ENCODE measurements around the gene GORASP2. TPM values are rescaled to one million over a fixed set of nuclear protein-coding genes. Genes with fewer than 3 reads are reported as not detected.
A peak's percentile ranks its signal among the peaks of the same experiment; 100 is the strongest.

Gene GORASP2
- total and polyA plus RNA-seq, 2 of the 4 experiments (the other 2 are of a cell fraction), result 53.1 to 156 TPM

DNA sequence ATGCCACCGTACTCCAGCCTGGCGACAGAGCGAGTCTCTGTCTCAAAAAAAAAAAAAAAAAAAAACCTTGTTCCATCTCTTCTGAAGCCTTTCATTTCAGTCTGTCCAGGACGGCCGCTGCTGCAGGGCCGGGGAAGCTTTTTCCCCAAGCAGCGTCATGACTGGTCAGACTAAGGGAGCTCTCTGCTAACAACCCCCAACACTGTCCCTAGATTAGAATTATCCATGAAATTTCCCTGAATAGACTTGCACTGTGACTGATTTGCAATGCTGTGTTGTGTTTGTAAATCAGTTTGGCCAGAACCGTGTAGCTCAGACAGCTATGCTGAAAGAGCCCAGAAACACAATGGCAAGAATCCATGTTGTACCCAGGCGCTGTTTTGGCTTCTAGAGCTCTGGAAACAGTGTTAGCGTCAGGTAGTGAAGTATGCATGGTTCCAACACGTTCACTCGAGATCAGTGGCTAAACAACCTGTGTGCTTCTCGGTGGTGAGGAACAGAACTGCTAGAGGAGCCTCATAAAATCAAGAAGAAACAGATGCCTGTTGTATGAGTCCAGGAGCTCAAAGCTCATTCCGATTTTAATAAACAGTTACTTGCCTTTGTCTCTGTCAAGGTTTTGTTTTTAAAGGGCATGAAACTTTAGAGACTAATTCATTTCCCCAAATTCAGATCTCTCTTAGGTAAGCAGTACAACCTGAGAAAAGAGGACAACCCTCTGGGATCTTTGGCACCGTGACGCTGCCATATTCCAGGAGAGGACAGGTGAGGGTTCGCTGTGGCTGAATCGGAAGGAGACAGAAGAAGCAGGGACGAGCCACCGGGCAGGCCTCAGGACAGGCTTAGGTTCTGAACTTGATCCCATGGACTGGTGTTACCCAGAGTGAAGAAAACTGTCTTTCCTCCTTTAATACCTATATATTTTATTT, 43.5 kb downstream of the GORASP2 start:
- no peak overlapping the region for H3K56ac ChIP-seq (ENCODE audit: extremely low read depth, insufficient read depth, low read length)
- no peak overlapping the region for H2BK5ac ChIP-seq (ENCODE audit: low read depth, low read length, poor library complexity, severe bottlenecking)
- no peak overlapping the region for H3K9ac ChIP-seq (ENCODE audit: low read depth, low read length)
- no peak overlapping the region for H3K18ac ChIP-seq (ENCODE audit: low read depth, low read length)
- dilution Hi-C loops (cut with HindIII; ENCODE audit: low sequenced_read_pairs, unreplicated experiment), result no loop called here
- no peak overlapping the region for H3K4me2 ChIP-seq (ENCODE audit: low read depth, low read length)
- no peak overlapping the region for H3K4me3 ChIP-seq (ENCODE audit: insufficient read depth, low read depth, low read length)
- CTCF ChIA-PET, result interaction anchor here (1.6 kb wide), 2 partner anchors 44 to 444 kb away, joined by 3 to 11 read pairs; partner anchors contain the start of gene GORASP2
- no peaks in the 10 kb centered on the region for H3K9me3 ChIP-seq (ENCODE audit: control insufficient read depth, insufficient read depth, low read length)
- intact Hi-C loops (cut with micrococcal nuclease), result loop anchor here (1.0 to 10.0 kb wide), 7 partner anchors 187 to 1492 kb away; partner anchors contain the start of genes CYBRD1 and DCAF17
- no peak overlapping the region for H3K27ac ChIP-seq (ENCODE audit: insufficient read depth, low read length)
- no peaks in the 10 kb centered on the region for H4K20me1 ChIP-seq (ENCODE audit: insufficient read depth, low read length)
- peak overlapping the region; percentile 61 for H2AK9ac ChIP-seq (replicated peaks; ENCODE audit: low read depth, low read length, poor library complexity)
- no peak overlapping the region for H2BK15ac ChIP-seq (ENCODE audit: low read depth, low read length)
- no peak overlapping the region for H2BK20ac ChIP-seq (ENCODE audit: low read depth, low read length)
- no peak overlapping the region for H3K4ac ChIP-seq (ENCODE audit: low read depth, low read length)
- H4K5ac ChIP-seq (ENCODE audit: low read depth, low read length), result no peak overlapping the region
- H3K9me1 ChIP-seq (ENCODE audit: insufficient read depth, low read length), result no peaks in the 10 kb centered on the region
- H3K4me1 ChIP-seq (ENCODE audit: control insufficient read depth, insufficient read depth, low read length), result peaks cover 4% of the 10 kb centered on the region
- no peak overlapping the region for H3K23ac ChIP-seq (ENCODE audit: low read depth, low read length)
- DNase-seq, result no peak
- POLR2A ChIA-PET (ENCODE audit: unreplicated experiment), result interaction anchor here (0.6 kb wide), 1 partner anchor 238 kb away, joined by 6 read pairs; no protein-coding TSS in a partner anchor
- no peaks in the 10 kb centered on the region; a peak in 2 of 4 replicates for H3K79me1 ChIP-seq (ENCODE audit: low read depth in 1 of 2, low read length in 2 of 2)
- no peaks in the 10 kb centered on the region; the same call in 1 of the 2 replicates for H3K27me3 ChIP-seq (ENCODE audit: control insufficient read depth, insufficient read depth, low read length)
- 67% methylated on average over 6 of the region's 20 CpGs; no CpG with 5 or more reads in 1 of the 2 experiments for WGBS, 2 experiments (ENCODE audit: extremely low coverage in 2 of 2, insufficient read length in 1 of 2)
- peak overlapping the region; percentile 74 for H2AFZ ChIP-seq (replicated peaks; ENCODE audit: low read length, poor library complexity)
- H2BK120ac ChIP-seq (ENCODE audit: low read depth, low read length), result no peak overlapping the region
- no TSS peak for BruUV-seq (replicated peaks)
- peak overlapping the region; percentile 30; the same call in 1 of the 2 replicates for H2AK5ac ChIP-seq (ENCODE audit: low read depth, low read length)
- no peak overlapping the region for H4K8ac ChIP-seq (ENCODE audit: low read depth in 2 of 2, low read length in 2 of 2)
- no peak for ATAC-seq (ENCODE audit: low read depth)
- no peak overlapping the region for H3K14ac ChIP-seq (replicated peaks; ENCODE audit: low read depth, low read length)
- no peak overlapping the region for H4K91ac ChIP-seq (ENCODE audit: insufficient read depth, low read depth, low read length)
- in situ Hi-C loops (cut with MboI; ENCODE audit: low sequenced_read_pairs), result loop anchor here (5.0 to 10.0 kb wide), 2 partner anchors 182 to 445 kb away; no protein-coding TSS in a partner anchor
- peaks cover 7% of the 10 kb centered on the region for H3K36me3 ChIP-seq (ENCODE audit: control insufficient read depth, insufficient read depth, low read length)
- TF ChIP-seq MXI1 (IDR thresholded peaks at IDR 0.05; ENCODE audit: borderline replicate concordance, low read depth, low read length), result no peak
- TF ChIP-seq, protein P1, sequence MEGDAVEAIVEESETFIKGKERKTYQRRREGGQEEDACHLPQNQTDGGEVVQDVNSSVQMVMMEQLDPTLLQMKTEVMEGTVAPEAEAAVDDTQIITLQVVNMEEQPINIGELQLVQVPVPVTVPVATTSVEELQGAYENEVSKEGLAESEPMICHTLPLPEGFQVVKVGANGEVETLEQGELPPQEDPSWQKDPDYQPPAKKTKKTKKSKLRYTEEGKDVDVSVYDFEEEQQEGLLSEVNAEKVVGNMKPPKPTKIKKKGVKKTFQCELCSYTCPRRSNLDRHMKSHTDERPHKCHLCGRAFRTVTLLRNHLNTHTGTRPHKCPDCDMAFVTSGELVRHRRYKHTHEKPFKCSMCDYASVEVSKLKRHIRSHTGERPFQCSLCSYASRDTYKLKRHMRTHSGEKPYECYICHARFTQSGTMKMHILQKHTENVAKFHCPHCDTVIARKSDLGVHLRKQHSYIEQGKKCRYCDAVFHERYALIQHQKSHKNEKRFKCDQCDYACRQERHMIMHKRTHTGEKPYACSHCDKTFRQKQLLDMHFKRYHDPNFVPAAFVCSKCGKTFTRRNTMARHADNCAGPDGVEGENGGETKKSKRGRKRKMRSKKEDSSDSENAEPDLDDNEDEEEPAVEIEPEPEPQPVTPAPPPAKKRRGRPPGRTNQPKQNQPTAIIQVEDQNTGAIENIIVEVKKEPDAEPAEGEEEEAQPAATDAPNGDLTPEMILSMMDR (conservative IDR thresholded peaks at IDR 0.05; ENCODE audit: low read depth, low read length), result no peak
- TF ChIP-seq CEBPB (IDR thresholded peaks at IDR 0.05; ENCODE audit: low read depth, low read length), result no peak
- TF ChIP-seq MAZ (IDR thresholded peaks at IDR 0.05; ENCODE audit: borderline replicate concordance, low read depth, low read length), result no peak
- no peak for TF ChIP-seq SMC3 (IDR thresholded peaks at IDR 0.05; ENCODE audit: low read depth, low read length)
- TF ChIP-seq MAFK (IDR thresholded peaks at IDR 0.05; ENCODE audit: low read depth, low read length), result no peak
- no peak for TF ChIP-seq RFX5 (IDR thresholded peaks at IDR 0.05; ENCODE audit: low read depth, low read length)
- TF ChIP-seq CHD1 (IDR thresholded peaks at IDR 0.05; ENCODE audit: low read depth, low read length), result no peak
- TF ChIP-seq RCOR1 (IDR thresholded peaks at IDR 0.05; ENCODE audit: insufficient replicate concordance, low read length), result no peak
- TF ChIP-seq BHLHE40 (IDR thresholded peaks at IDR 0.05; ENCODE audit: low read depth, low read length), result no peak
- TF ChIP-seq RAD21 (IDR thresholded peaks at IDR 0.05; ENCODE audit: low read length), result no peak
- no peak for TF ChIP-seq FOS (IDR thresholded peaks at IDR 0.05; ENCODE audit: low read depth, low read length)
- TF ChIP-seq, protein P2, sequence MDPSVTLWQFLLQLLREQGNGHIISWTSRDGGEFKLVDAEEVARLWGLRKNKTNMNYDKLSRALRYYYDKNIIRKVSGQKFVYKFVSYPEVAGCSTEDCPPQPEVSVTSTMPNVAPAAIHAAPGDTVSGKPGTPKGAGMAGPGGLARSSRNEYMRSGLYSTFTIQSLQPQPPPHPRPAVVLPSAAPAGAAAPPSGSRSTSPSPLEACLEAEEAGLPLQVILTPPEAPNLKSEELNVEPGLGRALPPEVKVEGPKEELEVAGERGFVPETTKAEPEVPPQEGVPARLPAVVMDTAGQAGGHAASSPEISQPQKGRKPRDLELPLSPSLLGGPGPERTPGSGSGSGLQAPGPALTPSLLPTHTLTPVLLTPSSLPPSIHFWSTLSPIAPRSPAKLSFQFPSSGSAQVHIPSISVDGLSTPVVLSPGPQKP (IDR thresholded peaks at IDR 0.05; ENCODE audit: borderline replicate concordance, low read depth, low read length), result no peak
- no peak for TF ChIP-seq NFE2L2 (IDR thresholded peaks at IDR 0.05; ENCODE audit: low read depth, low read length)
- TF ChIP-seq POLR2A (IDR thresholded peaks at IDR 0.05; ENCODE audit: low read depth, low read length), result no peak
